H9 (cell line): ENCODE data around the gene TGIF1. TPM values are rescaled to one million over a fixed set of nuclear protein-coding genes. Genes with fewer than 3 reads are reported as not detected.

Source experiments
- DNase-seq: peaks from one replicate; pipeline ENCODE4 v3.0.0-alpha.2; 2017
- H2AFZ ChIP-seq: one replicate; pipeline ENCODE4 v1.6.1; 2013; ENCODE audit warnings: mild to moderate bottlenecking, low read length, control low read depth, moderate library complexity
- H2AK5ac ChIP-seq: 2 replicates; pipeline ENCODE4 v1.6.1; 2013; ENCODE audit warnings: low read length, control low read depth, mixed read lengths; ENCODE audit not compliant: insufficient read length
- H2BK120ac ChIP-seq: one replicate; pipeline ENCODE4 v1.6.1; 2013; ENCODE audit warnings: low read depth, mild to moderate bottlenecking, low read length, control low read depth, inconsistent platforms; ENCODE audit not compliant: poor library complexity, severe bottlenecking
- H2BK12ac ChIP-seq: 2 replicates; pipeline ENCODE4 v1.6.1; 2013; ENCODE audit warnings: low read length, control low read depth, mixed read lengths, low read depth; ENCODE audit not compliant: insufficient read length
- H2BK15ac ChIP-seq: 2 replicates; pipeline ENCODE4 v1.6.1; 2013; ENCODE audit warnings: low read depth, low read length, control low read depth
- H2BK20ac ChIP-seq: one replicate; pipeline ENCODE4 v1.6.1; 2013; ENCODE audit warnings: low read depth, mild to moderate bottlenecking, low read length, control low read depth, inconsistent platforms; ENCODE audit not compliant: poor library complexity, severe bottlenecking
- H2BK5ac ChIP-seq: 2 replicates; pipeline ENCODE4 v1.6.1; 2013; ENCODE audit warnings: low read length, control low read depth, mixed read lengths; ENCODE audit not compliant: insufficient read length
- H3K14ac ChIP-seq: 2 replicates; pipeline ENCODE4 v1.6.1; 2013; ENCODE audit warnings: low read length, control low read depth; ENCODE audit not compliant: insufficient read depth
- H3K18ac ChIP-seq: 2 replicates; pipeline ENCODE4 v1.6.1; 2013; ENCODE audit warnings: low read depth, mild to moderate bottlenecking, mixed read lengths, low read length, control low read depth; ENCODE audit not compliant: insufficient read length
- H3K23ac ChIP-seq: 2 replicates; pipeline ENCODE4 v1.6.1; 2013; ENCODE audit warnings: low read length, control low read depth, mixed read lengths, low read depth; ENCODE audit not compliant: insufficient read length
- H3K23me2 ChIP-seq: 2 replicates; pipeline ENCODE4 v1.6.1; 2013; ENCODE audit warnings: low read depth, mild to moderate bottlenecking, mixed read lengths, low read length, control low read depth; ENCODE audit not compliant: insufficient read length, poor library complexity, severe bottlenecking
- H3K27ac ChIP-seq: 2 replicates; pipeline ENCODE4 v1.5.1; 2013; ENCODE audit warnings: low read length, control low read depth, mixed read lengths, low read depth; ENCODE audit not compliant: insufficient read length
- H3K27me3 ChIP-seq: 2 replicates; pipeline ENCODE4 v1.6.1; 2013; ENCODE audit warnings: low read length, control low read depth, inconsistent platforms; ENCODE audit not compliant: insufficient read depth
- H3K4ac ChIP-seq: 2 replicates; pipeline ENCODE4 v1.6.1; 2013; ENCODE audit warnings: low read depth, mild to moderate bottlenecking, control low read depth, inconsistent platforms, low read length, moderate library complexity
- H3K4me1 ChIP-seq: 2 replicates; pipeline ENCODE4 v1.6.1; 2013; ENCODE audit warnings: low read length, control low read depth, inconsistent platforms; ENCODE audit not compliant: insufficient read depth
- H3K4me2 ChIP-seq: 2 replicates; pipeline ENCODE4 v1.6.1; 2013; ENCODE audit warnings: low read length, control low read depth, mixed read lengths; ENCODE audit not compliant: insufficient read length, insufficient read depth
- H3K56ac ChIP-seq: 2 replicates; pipeline ENCODE4 v1.6.1; 2013; ENCODE audit warnings: low read depth, mild to moderate bottlenecking, mixed read lengths, low read length, control low read depth; ENCODE audit not compliant: insufficient read length
- H3K79me1 ChIP-seq: 2 replicates; pipeline ENCODE4 v1.6.1; 2013; ENCODE audit warnings: low read depth, mild to moderate bottlenecking, moderate library complexity, low read length, control low read depth, inconsistent platforms; ENCODE audit not compliant: insufficient read depth, poor library complexity, severe bottlenecking
- H3K79me2 ChIP-seq: 2 replicates; pipeline ENCODE4 v1.6.1; 2013; ENCODE audit warnings: low read length, control low read depth, inconsistent platforms; ENCODE audit not compliant: insufficient read depth
- H3K9ac ChIP-seq: 2 replicates; pipeline ENCODE4 v1.6.1; 2013; ENCODE audit warnings: low read length, control low read depth, mixed read lengths; ENCODE audit not compliant: insufficient read length; ENCODE audit errors: extremely low read depth
- H3K9me3 ChIP-seq: one replicate; pipeline ENCODE4 v1.6.1; 2013; ENCODE audit warnings: low read depth, low read length, inconsistent platforms; ENCODE audit not compliant: control insufficient read depth
- H3T11ph ChIP-seq: one replicate; pipeline ENCODE4 v1.6.1; 2013; ENCODE audit warnings: mild to moderate bottlenecking, low read length, control low read depth, inconsistent platforms
- H4K20me1 ChIP-seq: one replicate; pipeline ENCODE4 v1.6.1; 2013; ENCODE audit not compliant: control insufficient read depth, insufficient read length, insufficient read depth
- H4K5ac ChIP-seq: 2 replicates; pipeline ENCODE4 v1.6.1; 2013; ENCODE audit warnings: low read depth, mild to moderate bottlenecking, mixed read lengths, low read length, control low read depth; ENCODE audit not compliant: insufficient read length
- H4K8ac ChIP-seq: replicated peaks from 2 replicates; pipeline ENCODE4 v1.6.1; 2013; ENCODE audit warnings: low read length, control low read depth, mixed read lengths, low read depth; ENCODE audit not compliant: insufficient read length
- H4K91ac ChIP-seq: 2 replicates; pipeline ENCODE4 v1.6.1; 2013; ENCODE audit warnings: low read depth, mild to moderate bottlenecking, moderate library complexity, mixed read lengths, low read length, control low read depth; ENCODE audit not compliant: insufficient read length
- H3K27ac Mint-ChIP-seq, 3 experiments: 2 replicates in 2 of 3; 3 replicates in 1 of 3; pipeline ENCODE4 v1.8.0; 2020 to 2021; ENCODE audit warnings: mixed read lengths in 3 of 3, mild to moderate bottlenecking in 1 of 3, moderate library complexity in 1 of 3
- H3K27me3 Mint-ChIP-seq: 2 replicates; pipeline ENCODE4 v1.8.0; 2021; ENCODE audit warnings: low read depth, mild to moderate bottlenecking, moderate library complexity, mixed read lengths
- H3K36me3 Mint-ChIP-seq, 3 experiments: 2 replicates in 2 of 3; 3 replicates in 1 of 3; pipeline ENCODE4 v1.8.0; 2020 to 2021; ENCODE audit warnings: low read depth in 3 of 3, mixed read lengths in 3 of 3; ENCODE audit not compliant: insufficient read depth in 1 of 3
- H3K4me1 Mint-ChIP-seq, 2 experiments: 2 replicates each; pipeline ENCODE4 v1.8.0; 2020; ENCODE audit warnings: mixed read lengths in 2 of 2
- H3K4me3 Mint-ChIP-seq, 2 experiments: 2 replicates in 1 of 2; 3 replicates in 1 of 2; pipeline ENCODE4 v1.8.0; 2020 to 2021; ENCODE audit warnings: mild to moderate bottlenecking in 2 of 2, mixed read lengths in 2 of 2, moderate library complexity in 1 of 2
- H3K9me3 Mint-ChIP-seq, 2 experiments: 2 replicates in 1 of 2; 3 replicates in 1 of 2; pipeline ENCODE4 v1.8.0; 2020; ENCODE audit warnings: mild to moderate bottlenecking in 2 of 2, mixed read lengths in 2 of 2, moderate library complexity in 1 of 2
- WGBS: extraction: QIAGEN DNeasy Blood & Tissue Kit; methylation state at CpG from one replicate; pipeline ENCODE4 v1.1.7; 2013; ENCODE audit warnings: missing lambda C conversion rate, low lambda C conversion rate, mixed read lengths; ENCODE audit not compliant: insufficient read length; ENCODE audit errors: extremely low coverage; 5-methylcytosine and 5-hydroxymethylcytosine counted together
- total RNA-seq: library from RNA; stranded (reverse); gene quantifications from 2 replicates; pipeline ENCODE4 v1.2.1, GENCODE V29; 2021
- TF ChIP-seq, protein P1 (sequence below): fragments of 200-600 bp; sonication (generic); conservative IDR thresholded peaks from 3 replicates; pipeline ENCODE4 v1.8.0; 2021; ENCODE audit warnings: antibody characterized with exemption, mild to moderate bottlenecking

The TGIF1 gene
- total RNA-seq, 1 experiment from 2014 or later: 261 TPM

DNA sequence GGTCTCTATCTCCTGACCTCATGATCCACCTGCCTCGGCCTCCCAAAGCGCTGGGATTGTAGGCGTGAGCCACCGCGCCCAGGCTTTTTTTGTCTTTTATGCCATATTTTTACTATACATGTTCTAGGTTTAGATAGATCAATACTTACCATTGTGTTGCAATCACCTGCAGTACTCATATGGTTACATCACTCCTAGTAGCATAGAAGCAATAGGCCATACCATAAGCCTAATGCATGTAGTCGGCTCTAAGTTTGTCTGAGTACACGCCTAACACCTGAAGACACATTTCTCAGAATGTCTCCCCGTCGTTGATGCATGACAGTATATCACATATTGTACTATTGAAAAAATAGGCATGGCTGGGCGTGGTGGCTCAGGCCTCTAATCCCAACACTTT lies 27.1 kb upstream of the TGIF1 start:
- Histone ChIP-seq H2BK20ac (no peak overlapping the region), H3K9me3 (no peaks in the 10 kb centered on the region), H4K8ac (no peak overlapping the region), H2BK5ac (no peak overlapping the region), H2BK120ac (no peak overlapping the region), H3K79me1 (no peaks in the 10 kb centered on the region), H2AK5ac (no peak overlapping the region), H4K20me1 (no peaks in the 10 kb centered on the region), H3K27ac (no peak overlapping the region), H3K14ac (no peak overlapping the region), H3K4ac (no peak overlapping the region), H4K5ac (no peak overlapping the region), H2AFZ (no peak overlapping the region), H3K23ac (no peak overlapping the region), H3K23me2 (no peaks in the 10 kb centered on the region), H2BK12ac (no peak overlapping the region), H2BK15ac (no peak overlapping the region), H3K79me2 (no peaks in the 10 kb centered on the region), H3K9ac (no peak overlapping the region), H3K18ac (no peak overlapping the region), H3K27me3 (no peaks in the 10 kb centered on the region), H3K4me2 (no peak overlapping the region), H3K56ac (no peak overlapping the region), H3K4me1 (no peaks in the 10 kb centered on the region; the same call in 1 of the 2 replicates), H3T11ph (no peak overlapping the region), H4K91ac (no peak overlapping the region)
- peaks cover 0 to 2% of the 10 kb centered on the region in 2 experiments; a peak in 2 of 5 replicates for H3K9me3 Mint-ChIP-seq
- no peak for DNase-seq
- no peak overlapping the region for H3K4me3 Mint-ChIP-seq
- TF ChIP-seq, protein P1, sequence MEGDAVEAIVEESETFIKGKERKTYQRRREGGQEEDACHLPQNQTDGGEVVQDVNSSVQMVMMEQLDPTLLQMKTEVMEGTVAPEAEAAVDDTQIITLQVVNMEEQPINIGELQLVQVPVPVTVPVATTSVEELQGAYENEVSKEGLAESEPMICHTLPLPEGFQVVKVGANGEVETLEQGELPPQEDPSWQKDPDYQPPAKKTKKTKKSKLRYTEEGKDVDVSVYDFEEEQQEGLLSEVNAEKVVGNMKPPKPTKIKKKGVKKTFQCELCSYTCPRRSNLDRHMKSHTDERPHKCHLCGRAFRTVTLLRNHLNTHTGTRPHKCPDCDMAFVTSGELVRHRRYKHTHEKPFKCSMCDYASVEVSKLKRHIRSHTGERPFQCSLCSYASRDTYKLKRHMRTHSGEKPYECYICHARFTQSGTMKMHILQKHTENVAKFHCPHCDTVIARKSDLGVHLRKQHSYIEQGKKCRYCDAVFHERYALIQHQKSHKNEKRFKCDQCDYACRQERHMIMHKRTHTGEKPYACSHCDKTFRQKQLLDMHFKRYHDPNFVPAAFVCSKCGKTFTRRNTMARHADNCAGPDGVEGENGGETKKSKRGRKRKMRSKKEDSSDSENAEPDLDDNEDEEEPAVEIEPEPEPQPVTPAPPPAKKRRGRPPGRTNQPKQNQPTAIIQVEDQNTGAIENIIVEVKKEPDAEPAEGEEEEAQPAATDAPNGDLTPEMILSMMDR: no peak
- no CpG with 5 or more reads among the region's 10 CpGs for WGBS
- H3K27me3 Mint-ChIP-seq: no peaks in the 10 kb centered on the region
- H3K27ac Mint-ChIP-seq: no peak overlapping the region
- H3K4me1 Mint-ChIP-seq: peaks cover 3 to 6% of the 10 kb centered on the region in 2 experiments; a peak in 3 of 4 replicates
- H3K36me3 Mint-ChIP-seq: peaks cover 0 to 2% (median 0%) of the 10 kb centered on the region in 3 experiments; a peak in 2 of 7 replicates
